ENCODE measurements around the gene RNF208.
A peak's percentile ranks its signal among the peaks of the same experiment; 100 is the strongest.

- TF ChIP-seq CTCF (IDR thresholded peaks at IDR 0.05), result peak; percentile 78 to 97 (median 89)
- no peak for TF ChIP-seq POLR2A (IDR thresholded peaks at IDR 0.05)
- TF ChIP-seq EP300 (IDR thresholded peaks at IDR 0.05; ENCODE audit: low read depth), result no peak
- no peak for TF ChIP-seq POLR2AphosphoS5 (IDR thresholded peaks at IDR 0.05)
Measured at GRCh38 chr9:137227054-137227852, 5.2 kb upstream of the RNF208 start, which contains the start of gene RNF224.
